Measurements from ENCODE around the gene NKX2-1. TPM values are rescaled to one million over a fixed set of nuclear protein-coding genes. Genes with fewer than 3 reads are reported as not detected.

Gene NKX2-1
- polyA plus RNA-seq, 1 donor from 2014 or later: 1.5 TPM

GRCh38 chr14:36467332-36467731 is 52.7 kb downstream of the NKX2-1 start:
- Histone ChIP-seq H3K4me2 (ENCODE audit: low read length) (no peak overlapping the region), H3K79me2 (replicated peaks; ENCODE audit: insufficient read depth, low read length) (no peaks in the 10 kb centered on the region), H3K4me3 (ENCODE audit: low read length) (no peak overlapping the region), H3K27ac (ENCODE audit: low read length) (no peak overlapping the region), H3K9ac (ENCODE audit: low read length) (no peak overlapping the region), H3K36me3 (ENCODE audit: insufficient read depth, low read length) (no peaks in the 10 kb centered on the region), H3K9me2 (ENCODE audit: insufficient read depth, low read length) (no peaks in the 10 kb centered on the region), H2AFZ (ENCODE audit: low read depth, low read length) (no peak overlapping the region), H3F3A (ENCODE audit: insufficient read depth, low read length, poor library complexity, severe bottlenecking) (no peaks in the 10 kb centered on the region), H4K20me1 (ENCODE audit: insufficient read depth) (no peaks in the 10 kb centered on the region), H3K27me3 (ENCODE audit: insufficient read depth, low read depth, low read length) (peaks cover 24% of the 10 kb centered on the region), H3K9me3 (ENCODE audit: low read length) (no peaks in the 10 kb centered on the region)
- TF ChIP-seq, protein P1, sequence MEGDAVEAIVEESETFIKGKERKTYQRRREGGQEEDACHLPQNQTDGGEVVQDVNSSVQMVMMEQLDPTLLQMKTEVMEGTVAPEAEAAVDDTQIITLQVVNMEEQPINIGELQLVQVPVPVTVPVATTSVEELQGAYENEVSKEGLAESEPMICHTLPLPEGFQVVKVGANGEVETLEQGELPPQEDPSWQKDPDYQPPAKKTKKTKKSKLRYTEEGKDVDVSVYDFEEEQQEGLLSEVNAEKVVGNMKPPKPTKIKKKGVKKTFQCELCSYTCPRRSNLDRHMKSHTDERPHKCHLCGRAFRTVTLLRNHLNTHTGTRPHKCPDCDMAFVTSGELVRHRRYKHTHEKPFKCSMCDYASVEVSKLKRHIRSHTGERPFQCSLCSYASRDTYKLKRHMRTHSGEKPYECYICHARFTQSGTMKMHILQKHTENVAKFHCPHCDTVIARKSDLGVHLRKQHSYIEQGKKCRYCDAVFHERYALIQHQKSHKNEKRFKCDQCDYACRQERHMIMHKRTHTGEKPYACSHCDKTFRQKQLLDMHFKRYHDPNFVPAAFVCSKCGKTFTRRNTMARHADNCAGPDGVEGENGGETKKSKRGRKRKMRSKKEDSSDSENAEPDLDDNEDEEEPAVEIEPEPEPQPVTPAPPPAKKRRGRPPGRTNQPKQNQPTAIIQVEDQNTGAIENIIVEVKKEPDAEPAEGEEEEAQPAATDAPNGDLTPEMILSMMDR (IDR thresholded peaks at IDR 0.05; ENCODE audit: poor library complexity, severe bottlenecking): no peak
- TF ChIP-seq EZH2 (IDR thresholded peaks at IDR 0.05; ENCODE audit: borderline replicate concordance, insufficient read depth, low read length, poor library complexity, severe bottlenecking) (no peak), TAF1 (IDR thresholded peaks at IDR 0.05; ENCODE audit: low read depth) (no peak), SMC3 (conservative IDR thresholded peaks at IDR 0.05; ENCODE audit: poor library complexity) (no peak), MXI1 (conservative IDR thresholded peaks at IDR 0.05; ENCODE audit: poor library complexity, severe bottlenecking) (no peak), REST (IDR thresholded peaks at IDR 0.05; ENCODE audit: borderline replicate concordance) (no peak), POLR2AphosphoS5 (IDR thresholded peaks at IDR 0.05) (no peak), EP300 (conservative IDR thresholded peaks at IDR 0.05; ENCODE audit: poor library complexity, severe bottlenecking) (no peak), RAD21 (conservative IDR thresholded peaks at IDR 0.05) (no peak)

Other genes starting within 250 kb of the NKX2-1 start
- gene MBIP, start 199.6 kb downstream of the NKX2-1 start, polyA plus RNA-seq: 52.1 and 72.2 TPM in 2 replicates
- not detected in 2 replicates for gene NKX2-8, start 62.4 kb upstream of the NKX2-1 start, polyA plus RNA-seq
- gene PAX9, start 141.6 kb upstream of the NKX2-1 start, polyA plus RNA-seq: not detected in 2 replicates